Measurements from ENCODE around the gene HIVEP2. TPM values are rescaled to one million over a fixed set of nuclear protein-coding genes. Genes with fewer than 3 reads are reported as not detected.

The HIVEP2 gene
- total RNA-seq, 1 experiment from 2014 or later, result 4.2 TPM

DNA sequence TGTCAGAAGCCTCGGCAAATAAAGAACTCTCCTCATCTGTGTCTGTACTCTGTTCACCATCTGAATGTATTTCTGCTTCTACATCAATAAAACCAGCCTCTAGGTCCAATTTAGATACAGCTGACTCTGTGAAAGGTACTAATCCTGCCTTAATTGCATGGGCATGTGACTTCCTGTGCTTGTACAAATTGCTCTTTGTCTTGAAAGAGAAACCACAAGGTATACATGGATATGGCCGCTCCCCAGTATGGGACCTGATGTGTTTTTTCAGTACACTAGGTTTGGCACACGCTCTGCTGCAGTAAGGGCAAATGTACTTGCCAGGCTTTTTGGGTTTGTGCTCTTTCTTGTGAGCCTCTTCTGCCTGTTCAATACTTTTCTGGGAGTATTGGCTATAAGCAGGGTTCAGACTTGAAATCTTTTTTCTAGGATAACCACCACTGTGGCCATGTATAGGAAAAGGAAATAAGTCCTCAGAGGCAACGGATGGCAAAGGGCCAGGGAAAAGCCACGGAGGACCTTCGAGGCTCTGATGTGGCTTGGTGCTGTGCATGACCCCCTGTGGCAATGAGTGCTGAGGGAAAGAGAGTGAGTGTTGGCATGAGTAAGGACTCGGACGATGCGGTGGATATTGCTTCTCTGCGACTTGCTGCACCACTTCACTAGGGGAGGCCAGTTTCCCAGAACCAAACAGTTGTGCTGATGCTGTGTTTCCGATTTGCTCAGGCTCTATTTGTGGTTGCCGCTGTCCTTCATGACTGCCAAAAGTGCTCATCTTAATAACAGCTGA, 170.9 kb downstream of the HIVEP2 start:
- H3K27me3 ChIP-seq (ENCODE audit: insufficient read depth, low read length), result no peaks in the 10 kb centered on the region
- no peaks in the 10 kb centered on the region for H3K79me2 ChIP-seq (ENCODE audit: insufficient read depth, low read length)
- no peak overlapping the region for H3K56ac ChIP-seq (ENCODE audit: insufficient read length, low read depth, low read length)
- no peak overlapping the region for H3K9ac ChIP-seq (ENCODE audit: extremely low read depth, insufficient read length, low read length)
- H3K9me3 Mint-ChIP-seq, result no peaks in the 10 kb centered on the region; a peak in 1 of 5 replicates
- H3K36me3 Mint-ChIP-seq (ENCODE audit: insufficient read depth in 1 of 3, low read depth in 3 of 3), result peaks cover 6 to 42% (median 26%) of the 10 kb centered on the region in 3 experiments; a peak in 4 of 7 replicates
- H3K4ac ChIP-seq (ENCODE audit: low read depth, low read length), result no peak overlapping the region
- no peak overlapping the region for H2AK5ac ChIP-seq (ENCODE audit: insufficient read length, low read length)
- no peaks in the 10 kb centered on the region for H3K4me1 Mint-ChIP-seq
- H2BK120ac ChIP-seq (ENCODE audit: low read depth, low read length, poor library complexity, severe bottlenecking), result no peak overlapping the region
- H3K4me3 Mint-ChIP-seq, result no peak overlapping the region
- TF ChIP-seq, protein P1, sequence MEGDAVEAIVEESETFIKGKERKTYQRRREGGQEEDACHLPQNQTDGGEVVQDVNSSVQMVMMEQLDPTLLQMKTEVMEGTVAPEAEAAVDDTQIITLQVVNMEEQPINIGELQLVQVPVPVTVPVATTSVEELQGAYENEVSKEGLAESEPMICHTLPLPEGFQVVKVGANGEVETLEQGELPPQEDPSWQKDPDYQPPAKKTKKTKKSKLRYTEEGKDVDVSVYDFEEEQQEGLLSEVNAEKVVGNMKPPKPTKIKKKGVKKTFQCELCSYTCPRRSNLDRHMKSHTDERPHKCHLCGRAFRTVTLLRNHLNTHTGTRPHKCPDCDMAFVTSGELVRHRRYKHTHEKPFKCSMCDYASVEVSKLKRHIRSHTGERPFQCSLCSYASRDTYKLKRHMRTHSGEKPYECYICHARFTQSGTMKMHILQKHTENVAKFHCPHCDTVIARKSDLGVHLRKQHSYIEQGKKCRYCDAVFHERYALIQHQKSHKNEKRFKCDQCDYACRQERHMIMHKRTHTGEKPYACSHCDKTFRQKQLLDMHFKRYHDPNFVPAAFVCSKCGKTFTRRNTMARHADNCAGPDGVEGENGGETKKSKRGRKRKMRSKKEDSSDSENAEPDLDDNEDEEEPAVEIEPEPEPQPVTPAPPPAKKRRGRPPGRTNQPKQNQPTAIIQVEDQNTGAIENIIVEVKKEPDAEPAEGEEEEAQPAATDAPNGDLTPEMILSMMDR (conservative IDR thresholded peaks at IDR 0.05), result no peak
- no peak overlapping the region for H4K5ac ChIP-seq (ENCODE audit: insufficient read length, low read depth, low read length)
- no peak overlapping the region for H3K4me2 ChIP-seq (ENCODE audit: insufficient read depth, insufficient read length, low read length)
- H3K27ac Mint-ChIP-seq, result peak overlapping the region in 1 of 3 experiments; percentile 17; a peak in 1 of 7 replicates
- H3K79me1 ChIP-seq (ENCODE audit: insufficient read depth, low read depth, low read length, poor library complexity, severe bottlenecking), result no peaks in the 10 kb centered on the region
- H4K8ac ChIP-seq (replicated peaks; ENCODE audit: insufficient read length, low read depth, low read length), result no peak overlapping the region
- H3K14ac ChIP-seq (ENCODE audit: insufficient read depth, low read length), result no peak overlapping the region
- H3K23me2 ChIP-seq (ENCODE audit: insufficient read length, low read depth, low read length, poor library complexity, severe bottlenecking), result no peaks in the 10 kb centered on the region
- H3K23ac ChIP-seq (ENCODE audit: insufficient read length, low read depth, low read length), result no peak overlapping the region
- H3K27me3 Mint-ChIP-seq (ENCODE audit: low read depth), result no peaks in the 10 kb centered on the region
- WGBS (ENCODE audit: extremely low coverage, insufficient read length, low lambda C conversion rate), result no CpG with 5 or more reads among the region's 12 CpGs
- no peak for DNase-seq
- no peak overlapping the region for H2BK15ac ChIP-seq (ENCODE audit: low read depth, low read length)
- no peak overlapping the region for H2BK12ac ChIP-seq (ENCODE audit: insufficient read length, low read depth, low read length)
- H3K27ac ChIP-seq (ENCODE audit: insufficient read length, low read depth, low read length), result no peak overlapping the region
- no peaks in the 10 kb centered on the region for H4K20me1 ChIP-seq (ENCODE audit: control insufficient read depth, insufficient read depth, insufficient read length)
- no peak overlapping the region for H3K18ac ChIP-seq (ENCODE audit: insufficient read length, low read depth, low read length)
- no peaks in the 10 kb centered on the region for H3K4me1 ChIP-seq (ENCODE audit: insufficient read depth, low read length)
- no peak overlapping the region for H2AFZ ChIP-seq (ENCODE audit: low read length)
- H3T11ph ChIP-seq (ENCODE audit: low read length), result no peak overlapping the region
- H3K9me3 ChIP-seq (ENCODE audit: control insufficient read depth, low read depth, low read length), result no peaks in the 10 kb centered on the region
- H2BK20ac ChIP-seq (ENCODE audit: low read depth, low read length, poor library complexity, severe bottlenecking), result no peak overlapping the region
- no peak overlapping the region for H4K91ac ChIP-seq (ENCODE audit: insufficient read length, low read depth, low read length)
- no peak overlapping the region for H2BK5ac ChIP-seq (ENCODE audit: insufficient read length, low read length)
